Endometrial microvascular endothelial cells (primary cell): ENCODE measurements around the gene PGA5. TPM values are rescaled to one million over a fixed set of nuclear protein-coding genes. Genes with fewer than 3 reads are reported as not detected.

Source experiments
- in situ Hi-C: cut with HindIII; loops from 2 replicates; pipeline ENCODE4 v1.10.0; 2017; ENCODE audit warnings: low sequenced_read_pairs, low pct_unique_long_range_greater_than_20kb; ENCODE audit errors: inconsistent ontology term
- total RNA-seq: library from RNA; depleted of rRNA; stranded (reverse); fragments of >200 nt; gene quantifications from one replicate; pipeline ENCODE4 v1.2.3, GENCODE V29; 2015; ENCODE audit errors: inconsistent ontology term

Gene PGA5
- total RNA-seq, 1 donor from 2014 or later = not detected

DNA sequence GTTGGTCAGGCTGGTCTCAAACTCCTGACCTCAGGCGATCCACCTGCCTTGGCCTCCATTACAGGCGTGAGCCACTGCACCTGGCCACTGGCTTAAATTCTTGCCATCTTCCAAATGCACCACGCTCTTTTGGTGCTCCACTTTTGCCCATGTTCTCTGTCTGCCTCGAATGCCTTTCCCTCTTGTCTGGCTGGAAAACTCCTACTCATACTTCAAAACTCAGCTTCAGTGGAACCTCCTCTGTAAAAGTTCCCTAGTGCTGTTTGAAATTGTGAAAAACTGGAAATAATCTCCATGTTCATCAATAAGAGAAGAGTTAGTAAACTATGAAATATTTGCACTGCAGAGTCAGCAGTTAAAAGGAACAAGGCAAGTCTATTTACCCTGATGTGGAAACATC lies 42.6 kb downstream of the PGA5 start:
- in situ Hi-C loops = no loop called here

- in situ Hi-C loops = no loop called here
These were observed 46.5 kb downstream of the PGA5 start for GRCh38 chr11:61287338-61287977.

- in situ Hi-C loops = no loop called here
These were observed 50.1 kb downstream of the PGA5 start for GRCh38 chr11:61290905-61291690.

- in situ Hi-C loops = no loop called here
These were observed 51.4 kb downstream of the PGA5 start for GRCh38 chr11:61292356-61292755.

GRCh38 chr11:61293867-61294716 lies 53.1 kb downstream of the PGA5 start:
- in situ Hi-C loops = no loop called here

DNA sequence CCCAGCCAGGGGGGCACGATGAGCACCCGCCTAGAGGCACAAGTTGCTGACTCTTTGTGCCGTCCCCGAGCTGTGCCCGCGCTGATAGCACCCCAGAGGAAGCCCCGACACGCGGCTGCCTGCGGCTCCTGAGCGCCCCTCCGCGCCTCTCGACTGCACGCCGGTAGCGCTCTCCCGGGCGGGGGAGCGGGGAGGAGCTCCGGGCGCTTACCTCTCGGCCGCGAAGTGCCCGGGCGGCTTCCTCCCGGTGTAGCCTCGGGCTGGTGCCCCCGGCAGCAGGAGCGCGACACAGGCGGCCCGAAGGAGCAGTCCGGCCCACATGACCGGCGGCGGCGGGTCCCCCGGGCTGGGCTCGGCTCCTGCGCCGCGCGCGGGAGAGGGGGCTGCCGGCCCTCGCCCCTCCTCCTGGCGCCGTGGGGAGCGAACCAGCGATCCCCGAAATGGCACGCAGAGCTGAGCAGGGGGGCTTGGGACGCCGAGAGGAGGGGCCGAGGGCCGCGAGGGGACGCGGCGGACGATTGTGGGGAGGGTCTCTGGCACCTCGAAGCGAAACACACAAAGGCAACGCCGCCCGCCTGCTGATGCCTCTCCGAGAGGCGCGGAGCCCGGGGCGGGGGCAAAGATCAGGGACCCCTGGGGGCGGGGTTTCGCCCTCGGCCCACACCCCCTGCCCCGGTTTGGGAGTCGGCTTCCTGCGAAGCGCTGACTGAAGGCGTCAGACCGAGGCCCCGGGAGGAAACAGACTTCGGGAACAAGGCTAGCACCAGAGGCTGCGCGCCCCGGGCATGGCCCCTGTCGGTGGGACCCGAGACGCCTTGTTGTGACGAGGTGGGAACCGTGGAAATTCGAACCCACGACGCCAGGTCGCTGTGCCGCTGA lies 54.0 kb downstream of the PGA5 start, which contains the start of gene VWCE:
Gene VWCE, minus strand, starts transcription at position 600 of the 879 bp plus-strand sequence. Its CDS starts 279 bp downstream, at position 321.
- in situ Hi-C loops = no loop called here

DNA sequence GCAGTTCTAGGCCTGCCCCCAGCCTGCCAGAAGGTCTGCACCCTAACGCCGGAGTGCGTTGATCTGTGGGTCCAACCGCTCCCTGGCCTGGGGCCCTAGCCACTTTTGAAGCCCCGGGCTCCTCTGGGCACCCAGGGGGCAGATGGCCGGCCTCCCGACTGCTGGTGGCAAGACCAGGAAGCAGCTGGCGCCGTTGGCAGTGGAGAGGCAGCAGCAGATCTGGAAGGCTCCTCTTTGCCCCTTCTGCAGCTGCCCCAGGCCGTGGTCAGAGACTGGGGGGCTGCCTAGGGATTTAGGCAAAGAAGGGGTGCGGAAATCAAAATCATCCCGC lies 54.6 kb downstream of the PGA5 start:
- in situ Hi-C loops = no loop called here

DNA sequence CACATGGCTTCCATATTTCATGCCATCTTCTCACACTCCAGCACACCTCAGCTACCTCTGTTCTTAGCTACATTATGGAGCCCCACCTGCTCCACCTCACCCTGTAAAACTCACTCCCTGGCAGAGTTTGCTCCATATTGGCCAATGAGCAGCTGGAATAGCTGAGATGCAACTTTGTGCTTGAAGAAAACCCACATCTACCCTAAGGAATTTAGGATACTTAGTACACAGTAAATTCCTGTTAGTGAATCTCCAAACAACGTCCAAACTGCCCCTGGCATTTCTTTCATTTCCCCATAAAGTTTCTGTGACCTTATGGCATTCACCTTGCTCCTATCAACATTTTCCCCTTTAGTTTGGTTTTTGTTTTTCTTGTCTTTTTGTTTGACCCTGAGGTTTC lies 56.4 kb downstream of the PGA5 start:
- in situ Hi-C loops = no loop called here

DNA sequence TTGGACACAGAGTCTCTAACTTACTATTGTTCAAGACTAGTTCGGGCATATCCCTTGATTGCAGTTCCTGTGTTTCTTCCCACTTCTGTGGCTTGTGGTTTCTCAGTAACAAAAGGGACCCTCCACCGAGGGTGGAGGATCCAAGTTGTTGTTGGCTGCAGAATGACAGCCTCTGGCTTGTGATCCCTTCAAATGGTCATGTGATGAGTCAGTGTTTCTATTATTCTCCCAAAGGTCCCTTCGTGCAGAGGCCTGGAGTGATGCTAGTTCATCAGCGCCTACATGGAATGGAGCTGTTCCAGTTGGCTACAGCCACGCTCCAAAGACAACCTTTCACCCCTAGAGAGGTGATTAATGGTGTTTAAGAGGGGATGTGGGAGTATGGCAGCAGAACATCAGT lies 56.8 kb downstream of the PGA5 start:
- in situ Hi-C loops = no loop called here

DNA sequence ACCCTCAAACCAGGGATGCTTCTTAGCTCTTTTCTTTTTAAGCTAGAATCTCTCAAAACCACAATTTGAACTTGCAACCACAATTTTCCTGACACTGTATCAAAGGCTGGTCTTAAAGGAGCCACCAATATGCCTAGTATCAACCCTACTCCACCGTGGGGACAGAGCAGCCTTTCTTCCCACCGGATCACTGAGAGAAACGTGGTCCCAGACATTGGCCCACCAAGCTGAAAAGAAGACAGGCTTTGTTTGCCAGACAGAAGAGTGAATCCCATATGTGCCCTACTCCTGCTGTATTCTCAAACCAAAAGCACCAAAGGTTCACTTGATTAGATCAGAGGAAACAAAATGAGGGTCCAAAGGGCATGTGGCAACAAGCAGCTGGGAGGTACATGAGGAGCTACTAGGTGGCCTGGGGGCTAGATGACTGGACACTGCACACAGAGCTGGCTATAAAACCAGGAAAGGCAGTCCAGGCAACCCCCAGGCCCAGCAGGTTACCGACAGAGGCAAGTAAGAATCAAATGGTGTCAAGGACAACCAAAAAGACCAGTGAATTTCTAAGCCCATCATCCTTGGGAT lies 57.8 kb downstream of the PGA5 start:
- in situ Hi-C loops = no loop called here

Other genes starting within 250 kb of the PGA5 start
- gene CD5, start 138.7 kb upstream of the PGA5 start, total RNA-seq = not detected
- gene VPS37C, start 79.7 kb upstream of the PGA5 start, total RNA-seq = 20.4 TPM
- gene PGA3, start 37.7 kb upstream of the PGA5 start, total RNA-seq = not detected
- not detected for gene PGA4, start 18.8 kb upstream of the PGA5 start, total RNA-seq
- 6.6 TPM for gene VWCE, start 54.1 kb downstream of the PGA5 start, total RNA-seq
- 222 TPM for gene DDB1, start 91.9 kb downstream of the PGA5 start, total RNA-seq
- 30.4 TPM for gene TKFC, start 92.1 kb downstream of the PGA5 start, total RNA-seq
- gene CYB561A3, start 120.7 kb downstream of the PGA5 start, total RNA-seq = 79.1 TPM
- 20.2 TPM for gene TMEM138, start 121.2 kb downstream of the PGA5 start, total RNA-seq
- 17.0 TPM for gene TMEM216, start 151.4 kb downstream of the PGA5 start, total RNA-seq
- gene CPSF7, start 188.8 kb downstream of the PGA5 start, total RNA-seq = 33.3 TPM
- 103 TPM for gene SDHAF2, start 188.9 kb downstream of the PGA5 start, total RNA-seq